Endodermal cell (in vitro differentiated cells): ENCODE data around the gene TMEM204. TPM values are rescaled to one million over a fixed set of nuclear protein-coding genes. Genes with fewer than 3 reads are reported as not detected.

Source experiments
- DNase-seq: peaks from one replicate; pipeline ENCODE4 v3.0.0-alpha.2; 2017
- H3K27ac ChIP-seq: 2 replicates; pipeline ENCODE4 v1.5.1; 2013; ENCODE audit warnings: mild to moderate bottlenecking, low read depth, low read length, moderate library complexity
- H3K27me3 ChIP-seq: 2 replicates; pipeline ENCODE4 v1.6.1; 2013; ENCODE audit warnings: mild to moderate bottlenecking, low read length, moderate library complexity; ENCODE audit not compliant: insufficient read depth, control insufficient read depth, poor library complexity, severe bottlenecking
- H3K36me3 ChIP-seq: 2 replicates; pipeline ENCODE4 v1.7.0; 2013; ENCODE audit warnings: mild to moderate bottlenecking, low read length, moderate library complexity; ENCODE audit not compliant: control insufficient read depth, insufficient read depth
- H3K4me1 ChIP-seq: one replicate; pipeline ENCODE4 v1.7.0; 2013; ENCODE audit warnings: low read length; ENCODE audit not compliant: control insufficient read depth, insufficient read depth
- H3K4me3 ChIP-seq: 2 replicates; pipeline ENCODE4 v1.5.1; 2013; ENCODE audit warnings: mild to moderate bottlenecking, low read length, moderate library complexity
- H3K9ac ChIP-seq: 2 replicates; pipeline ENCODE4 v1.6.1; 2013; ENCODE audit warnings: mild to moderate bottlenecking, low read length, moderate library complexity; ENCODE audit not compliant: poor library complexity, severe bottlenecking; ENCODE audit errors: extremely low read depth
- H3K9me3 ChIP-seq: 2 replicates; pipeline ENCODE4 v1.6.1; 2013; ENCODE audit warnings: mild to moderate bottlenecking, low read length, moderate library complexity; ENCODE audit not compliant: control insufficient read depth
- H3K27ac Mint-ChIP-seq: 2 replicates; pipeline ENCODE4 v1.8.0; 2020; ENCODE audit warnings: mixed read lengths
- H3K27me3 Mint-ChIP-seq: 2 replicates; pipeline ENCODE4 v1.8.0; 2021; ENCODE audit warnings: mild to moderate bottlenecking, mixed read lengths; ENCODE audit not compliant: insufficient read depth
- H3K36me3 Mint-ChIP-seq: 2 replicates; pipeline ENCODE4 v1.8.0; 2020; ENCODE audit warnings: low read depth, mixed read lengths
- H3K4me1 Mint-ChIP-seq: 2 replicates; pipeline ENCODE4 v1.8.0; 2020; ENCODE audit warnings: mixed read lengths
- H3K4me3 Mint-ChIP-seq: 2 replicates; pipeline ENCODE4 v1.8.0; 2020; ENCODE audit warnings: mild to moderate bottlenecking, moderate library complexity, mixed read lengths
- H3K9me3 Mint-ChIP-seq: 2 replicates; pipeline ENCODE4 v1.8.0; 2020; ENCODE audit warnings: mild to moderate bottlenecking, mixed read lengths
- CTCF ChIP-seq: fragments of 200-600 bp; sonication (generic); conservative IDR thresholded peaks from 2 replicates; pipeline ENCODE4 v1.5.0; 2021; ENCODE audit warnings: antibody characterized with exemption, mild to moderate bottlenecking
- WGBS, 2 experiments: methylation state at CpG; one replicate each; pipeline versions ENCODE4 v1.1.5 to v1.1.7; 2013; ENCODE audit warnings: missing lambda C conversion rate in 2 of 2, mixed read lengths in 1 of 2; ENCODE audit not compliant: insufficient coverage in 1 of 2, insufficient read length in 1 of 2; 5-methylcytosine and 5-hydroxymethylcytosine counted together
- long read RNA-seq, 4 experiments: library from polyadenylated mRNA in 2 of 4; library from RNA in 1 of 4; library from capped mRNA in 1 of 4; stranded (forward) in 3 of 4; unstranded in 1 of 4; transcript quantifications; one replicate each; pipeline ENCODE4 v2.0.0, GENCODE V29; 2020 to 2021; ENCODE audit warnings: inconsistent platforms in 1 of 4
- polyA plus RNA-seq, 2 experiments: library from polyadenylated mRNA; stranded (reverse); fragments of 50-300 nt; gene quantifications; one replicate each; pipeline ENCODE4 v1.2.3, GENCODE V29; 2013
- total RNA-seq, 2 donors: library from RNA; stranded (reverse); fragmentation: NEBNext Ultra II Directional in 1 of 2; extraction: Animal tissue kit (Norgen Biotek cat#: 25700) in 1 of 2; gene quantifications; 2 replicates in 1 of 2; 3 replicates in 1 of 2; pipeline ENCODE4 v1.2.1, GENCODE V29; 2021

TMEM204 gene
- total RNA-seq, result not detected
- 0.32 TPM for polyA plus RNA-seq (2013, experiment 1 of 2)
- 0.66 TPM for polyA plus RNA-seq (2013, experiment 2 of 2)
- long read RNA-seq, experiment 1, result 0 reads
- long read RNA-seq, experiment 2, result 0 reads
- long read RNA-seq, experiment 3, partial matches to known transcripts, result 0 of 1 reads
- long read RNA-seq, experiment 3, other reads (novel, unspliced or antisense), result 0 of 1 reads
- long read RNA-seq, experiment 4, result 0 reads

DNA sequence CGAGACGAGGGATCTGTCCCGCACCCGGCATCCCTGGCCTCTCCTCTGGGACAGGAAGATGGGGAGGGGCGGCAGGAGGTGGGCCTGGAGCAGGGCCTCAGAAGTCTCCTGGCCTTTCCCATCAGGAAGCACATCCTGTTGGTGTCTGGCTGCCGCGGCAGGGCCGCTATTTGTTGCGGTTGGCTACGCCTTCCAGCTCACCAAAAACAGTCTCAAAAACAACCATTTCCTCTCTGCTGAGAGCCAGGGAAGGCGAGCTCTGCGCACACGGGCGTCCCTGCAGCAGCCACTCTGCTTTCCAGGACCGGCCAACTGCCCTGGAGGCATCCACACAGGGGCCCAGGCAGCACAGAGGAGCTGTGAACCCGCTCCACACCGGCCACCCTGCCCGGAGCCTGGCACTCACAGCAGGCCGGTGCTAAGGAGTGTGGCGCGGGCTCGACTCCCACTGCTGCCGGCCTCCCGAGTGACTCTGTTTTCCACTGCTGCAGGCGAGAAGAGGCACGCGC lies at the start of gene TMEM204:
Gene TMEM204, plus strand, starts transcription at position 224 of the 509 bp plus-strand sequence. CDS start 610 bp downstream, outside the sequence.
- no peak within 1 kb of the TSS for H3K27ac Mint-ChIP-seq
- no peaks in the 10 kb centered on the region for H3K4me1 Mint-ChIP-seq
- H3K27me3 Mint-ChIP-seq, result no peaks in the 10 kb centered on the region
- no peaks in the 10 kb centered on the region for H3K36me3 Mint-ChIP-seq
- H3K4me1 ChIP-seq, result no peaks in the 10 kb centered on the region
- H3K4me3 ChIP-seq, result no peak within 1 kb of the TSS
- no peaks in the 10 kb centered on the region for H3K9me3 ChIP-seq
- H3K9me3 Mint-ChIP-seq, result no peaks in the 10 kb centered on the region
- 92% methylated on average over 23 to 27 of the region's 27 CpGs for whole genome bisulfite sequencing, 2 experiments
- no peak within 1 kb of the TSS for H3K4me3 Mint-ChIP-seq
- no peak within 1 kb of the TSS for H3K27ac ChIP-seq
- no peaks in the 10 kb centered on the region for H3K36me3 ChIP-seq
- TF ChIP-seq CTCF, result no peak
- no peak within 1 kb of the TSS for H3K9ac ChIP-seq
- H3K27me3 ChIP-seq, result no peaks in the 10 kb centered on the region
- no peak for DNase-seq

DNA sequence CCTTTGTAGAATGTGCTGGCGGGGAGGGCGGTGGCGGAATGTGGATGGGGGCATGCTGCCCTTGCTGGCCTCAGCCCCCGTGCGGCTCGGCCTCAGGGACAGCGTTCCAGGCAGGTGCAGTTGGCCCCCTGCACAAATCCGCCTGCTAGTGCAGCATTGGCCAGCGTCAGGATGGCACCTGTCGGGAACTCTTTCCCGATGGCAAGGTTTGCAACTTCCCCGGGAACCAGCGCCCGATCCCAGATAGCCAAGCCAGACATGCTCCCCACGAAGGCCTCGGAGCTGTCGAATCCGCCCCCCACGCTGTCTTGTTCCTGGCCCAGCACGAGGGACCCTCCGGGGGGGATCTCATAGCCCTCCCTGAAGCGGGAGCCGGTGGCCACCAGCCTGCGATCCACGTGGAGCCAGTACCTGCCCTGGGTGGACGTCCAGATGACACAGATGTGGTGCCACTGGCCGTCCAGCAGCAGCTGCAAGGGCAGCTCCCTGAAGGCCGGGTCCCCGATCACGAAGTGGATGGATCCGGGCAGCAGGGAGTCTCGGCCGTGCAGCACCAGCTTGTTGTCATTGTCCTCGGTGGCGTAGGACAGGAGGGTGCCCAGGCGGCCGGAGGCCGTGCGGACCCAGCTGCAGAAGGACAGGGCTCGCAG lies 47.5 kb upstream of the TMEM204 start:
- no peaks in the 10 kb centered on the region for H3K4me1 Mint-ChIP-seq
- no peak overlapping the region for H3K27ac Mint-ChIP-seq
- H3K4me1 ChIP-seq, result no peaks in the 10 kb centered on the region
- no peak overlapping the region for H3K27ac ChIP-seq
- WGBS, 2 experiments, result 89 to 93% methylated on average over 37 to 40 of the region's 40 CpGs
- H3K9me3 ChIP-seq, result no peaks in the 10 kb centered on the region
- TF ChIP-seq CTCF, result no peak
- peaks cover 7% of the 10 kb centered on the region for H3K27me3 ChIP-seq
- H3K36me3 ChIP-seq, result no peaks in the 10 kb centered on the region
- DNase-seq, result no peak
- H3K9ac ChIP-seq, result no peak overlapping the region
- no peaks in the 10 kb centered on the region for H3K36me3 Mint-ChIP-seq
- H3K4me3 Mint-ChIP-seq, result no peak overlapping the region
- H3K27me3 Mint-ChIP-seq, result peaks cover 31% of the 10 kb centered on the region
- H3K9me3 Mint-ChIP-seq, result peaks cover 3% of the 10 kb centered on the region
- no peak overlapping the region for H3K4me3 ChIP-seq

DNA sequence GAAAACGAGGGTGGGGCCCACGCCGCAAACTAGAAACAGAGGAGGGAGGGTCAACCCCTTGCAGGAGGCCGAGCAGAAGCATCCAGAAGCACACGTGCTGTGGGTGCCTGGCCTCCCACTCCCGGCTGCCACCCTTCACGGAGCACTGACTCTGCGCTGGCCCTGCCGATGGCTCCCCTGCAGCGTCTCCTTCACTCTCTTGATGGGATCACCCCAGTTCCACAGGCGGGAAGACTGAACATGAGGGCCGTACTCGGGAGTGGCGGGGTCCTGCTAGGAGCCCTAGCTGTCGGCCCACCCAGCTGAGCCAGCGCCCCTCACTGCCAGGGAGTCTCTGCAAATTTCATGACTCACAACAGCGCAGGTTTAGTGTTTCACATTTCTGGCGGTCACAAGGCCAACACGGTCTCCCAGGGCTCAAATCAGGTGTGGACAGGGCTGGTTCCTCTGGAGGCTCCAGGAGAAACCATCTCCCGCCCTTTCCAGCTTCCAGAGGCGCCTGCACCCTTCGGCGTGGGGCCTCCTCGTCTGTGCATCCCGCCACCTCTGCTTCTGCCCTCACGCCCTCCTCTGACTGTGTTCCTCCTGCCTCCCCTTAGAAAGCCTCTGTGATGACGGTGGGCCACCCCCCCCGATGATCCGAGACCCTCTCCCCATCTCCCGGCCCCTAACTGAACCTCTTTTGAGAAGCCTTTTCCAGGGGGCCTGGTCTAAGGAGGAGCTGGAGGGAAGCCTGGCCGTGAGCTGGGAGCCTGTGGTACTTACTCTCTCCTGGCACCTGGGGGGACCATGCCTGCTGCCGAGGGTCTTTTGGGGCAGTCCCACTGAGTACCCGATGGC lies 46.7 kb upstream of the TMEM204 start:
- Mint-ChIP-seq H3K4me1 (no peaks in the 10 kb centered on the region), H3K36me3 (no peaks in the 10 kb centered on the region), H3K9me3 (no peaks in the 10 kb centered on the region), H3K4me3 (no peak overlapping the region), H3K27ac (no peak overlapping the region), H3K27me3 (peaks cover 25% of the 10 kb centered on the region)
- Histone ChIP-seq H3K36me3 (no peaks in the 10 kb centered on the region), H3K9me3 (no peaks in the 10 kb centered on the region), H3K9ac (no peak overlapping the region), H3K4me3 (no peak overlapping the region), H3K4me1 (no peaks in the 10 kb centered on the region), H3K27me3 (peaks cover 7% of the 10 kb centered on the region), H3K27ac (no peak overlapping the region)
- whole genome bisulfite sequencing, 2 experiments, result 90% methylated on average over 25 to 33 of the region's 33 CpGs
- DNase-seq, result no peak
- no peak for TF ChIP-seq CTCF
